SK-N-SH (cell line): ENCODE results near the gene MECP2. TPM values are rescaled to one million over a fixed set of nuclear protein-coding genes. Genes with fewer than 3 reads are reported as not detected.

Experiments
- CTCF ChIA-PET: fragments of 300-600, 350-600 bp; formaldehyde crosslinking; extraction: SDS; loops from one replicate; lab custom pipeline; 2021; lab: Yijun Ruan, JAX
- POLR2A ChIA-PET: fragments of 350-600 bp; sonication (Branson Sonifier 250); formaldehyde crosslinking; extraction: SDS; loops from one replicate; lab custom pipeline; 2020; ENCODE audit warnings: antibody characterized with exemption, inconsistent platforms; lab: Yijun Ruan, JAX
- DNase-seq: peaks from one replicate; pipeline ENCODE4 v3.0.0; 2012
- H2AFZ ChIP-seq: fragments of 200-600 bp; sonication (generic); 2 replicates; pipeline ENCODE4 v1.8.1; 2016; ENCODE audit warnings: antibody characterized with exemption, mild to moderate bottlenecking, low read depth
- H3F3A ChIP-seq: fragments of 200-600 bp; sonication (generic); replicated peaks from 2 replicates; pipeline ENCODE3; 2016; ENCODE audit warnings: antibody characterized with exemption, mild to moderate bottlenecking; ENCODE audit not compliant: insufficient read depth
- H3K27ac ChIP-seq, 2 experiments: fragments of 200-500 bp in 1 of 2; fragments of 200-600 bp in 1 of 2; sonication (Bioruptor generic) in 1 of 2; sonication (generic), shearing (Covaris generic) in 1 of 2; 2 replicates each; pipeline versions ENCODE4 v1.5.1 to v1.6.1; 2014 to 2016; ENCODE audit warnings: low read depth in 2 of 2, inconsistent platforms in 1 of 2, low read length in 1 of 2, mild to moderate bottlenecking in 1 of 2, mixed read lengths in 1 of 2
- H3K27me3 ChIP-seq: fragments of 200-600 bp; sonication (generic), shearing (Covaris generic); 2 replicates; pipeline ENCODE4 v1.6.1; 2016; ENCODE audit warnings: mixed run types; ENCODE audit not compliant: insufficient read depth
- H3K36me3 ChIP-seq, 2 experiments: fragments of 200-500 bp in 1 of 2; fragments of 200-600 bp in 1 of 2; sonication (Bioruptor generic) in 1 of 2; sonication (generic) in 1 of 2; replicated peaks in 1 of 2; 2 replicates each; pipeline versions ENCODE3 to v1.5.1; 2014 to 2016; ENCODE audit warnings: low read length in 1 of 2, mild to moderate bottlenecking in 1 of 2; ENCODE audit not compliant: insufficient read depth in 2 of 2, control insufficient read depth in 1 of 2
- H3K4me1 ChIP-seq, 2 experiments: fragments of 200-500 bp in 1 of 2; fragments of 200-600 bp in 1 of 2; sonication (Bioruptor generic) in 1 of 2; sonication (generic), shearing (Covaris generic) in 1 of 2; 2 replicates each; pipeline versions ENCODE4 v1.5.1 to v1.6.1; 2014 to 2016; ENCODE audit warnings: low read depth in 1 of 2, low read length in 1 of 2, mixed run types in 1 of 2; ENCODE audit not compliant: insufficient read depth in 2 of 2, control insufficient read depth in 1 of 2
- H3K4me2 ChIP-seq: fragments of 200-600 bp; sonication (generic), shearing (Covaris generic); 2 replicates; pipeline ENCODE4 v1.6.1; 2017; ENCODE audit warnings: mixed run types
- H3K4me3 ChIP-seq, 2 experiments: fragments of 200-500 bp in 1 of 2; fragments of 200-600 bp in 1 of 2; sonication (Bioruptor generic) in 1 of 2; sonication (generic), shearing (Covaris generic) in 1 of 2; 2 replicates each; pipeline versions ENCODE4 v1.5.1 to v1.8.1; 2014 to 2016; ENCODE audit warnings: low read depth in 2 of 2, inconsistent platforms in 1 of 2, low read length in 1 of 2, mild to moderate bottlenecking in 1 of 2, mixed read lengths in 1 of 2, moderate library complexity in 1 of 2
- H3K79me2 ChIP-seq: fragments of 200-600 bp; sonication (generic); 2 replicates; pipeline ENCODE4 v1.8.1; 2017; ENCODE audit warnings: mild to moderate bottlenecking; ENCODE audit not compliant: insufficient read depth
- H3K9ac ChIP-seq: fragments of 200-600 bp; sonication (generic); 2 replicates; pipeline ENCODE4 v1.6.1; 2017; ENCODE audit warnings: mixed run types
- H3K9me2 ChIP-seq: fragments of 200-600 bp; sonication (generic); 2 replicates; pipeline ENCODE4 v1.6.1; 2017; ENCODE audit warnings: mixed run types
- H3K9me3 ChIP-seq: fragments of 200-600 bp; sonication (generic); 2 replicates; pipeline ENCODE4 v1.6.1; 2017; ENCODE audit warnings: mixed run types, mild to moderate bottlenecking, moderate library complexity
- H4K20me1 ChIP-seq: fragments of 200-600 bp; sonication (generic); 2 replicates; pipeline ENCODE4 v1.6.1; 2017; ENCODE audit warnings: mild to moderate bottlenecking, mixed run types; ENCODE audit not compliant: insufficient read depth
- FOXJ3 ChIP-seq: sonication (generic); formaldehyde crosslinking; IDR thresholded peaks from 2 replicates; pipeline ENCODE4 v1.5.1; 2020; ENCODE audit warnings: mild to moderate bottlenecking, missing genetic modification reagents
- FOXM1 ChIP-seq: IDR thresholded peaks from 2 replicates; pipeline ENCODE4 v1.4.0; 2012; ENCODE audit warnings: low read depth, mild to moderate bottlenecking
- GABPA ChIP-seq: IDR thresholded peaks from 2 replicates; pipeline ENCODE4 v1.4.0; 2012; ENCODE audit warnings: low read depth, mild to moderate bottlenecking
- IRF3 ChIP-seq: fragments of 150-350 bp; IDR thresholded peaks from 2 replicates; pipeline ENCODE4 v1.6.1; 2016; ENCODE audit warnings: mild to moderate bottlenecking, low read depth, low read length
- MAX ChIP-seq: IDR thresholded peaks from 2 replicates; pipeline ENCODE4 v1.4.0; 2012; ENCODE audit warnings: low read depth
- MEF2A ChIP-seq: IDR thresholded peaks from 2 replicates; pipeline ENCODE4 v1.4.0; 2012; ENCODE audit warnings: low read depth, borderline replicate concordance
- NFIC ChIP-seq: IDR thresholded peaks from 2 replicates; pipeline ENCODE4 v1.4.0; 2012; ENCODE audit warnings: borderline replicate concordance
- NRF1 ChIP-seq: IDR thresholded peaks from 2 replicates; pipeline ENCODE4 v1.6.1; 2012; ENCODE audit warnings: low read depth, mild to moderate bottlenecking, low read length
- POLR2AphosphoS5 ChIP-seq: IDR thresholded peaks from 2 replicates; pipeline ENCODE4 v1.6.1; 2012; ENCODE audit warnings: low read depth, low read length
- RAD21 ChIP-seq: IDR thresholded peaks from 2 replicates; pipeline ENCODE4 v1.6.1; 2012; ENCODE audit warnings: mild to moderate bottlenecking, low read length
- RCOR1 ChIP-seq: fragments of 150-350 bp; IDR thresholded peaks from 2 replicates; pipeline ENCODE4 v1.6.1; 2017; ENCODE audit warnings: antibody characterized with exemption, low read length
- RFX5 ChIP-seq: IDR thresholded peaks from 2 replicates; pipeline ENCODE4 v1.6.1; 2012; ENCODE audit warnings: mild to moderate bottlenecking, improper control_type of control experiment, low read length
- RXRA ChIP-seq: IDR thresholded peaks from 2 replicates; pipeline ENCODE4 v1.4.0; 2012; ENCODE audit warnings: low read depth, mild to moderate bottlenecking, borderline replicate concordance
- SIN3A ChIP-seq: IDR thresholded peaks from 2 replicates; pipeline ENCODE4 v1.6.1; 2012; ENCODE audit warnings: low read depth, mild to moderate bottlenecking, low read length, moderate library complexity, borderline replicate concordance
- SMC3 ChIP-seq: IDR thresholded peaks from 2 replicates; pipeline ENCODE4 v1.6.1; 2012; ENCODE audit warnings: low read depth, low read length, improper control_type of control experiment
- TAF1 ChIP-seq: IDR thresholded peaks from 2 replicates; pipeline ENCODE4 v1.6.1; 2012; ENCODE audit warnings: low read depth, mild to moderate bottlenecking, low read length, moderate library complexity, borderline replicate concordance
- USF2 ChIP-seq: fragments of 150-350 bp; IDR thresholded peaks from 2 replicates; pipeline ENCODE4 v1.6.1; 2017; ENCODE audit warnings: antibody characterized with exemption, low read length, low read depth, borderline replicate concordance
- WGBS: methylation state at CpG from one replicate; pipeline ENCODE4 v1.1.6; 2017; ENCODE audit warnings: low lambda C conversion rate; 5-methylcytosine and 5-hydroxymethylcytosine counted together
- polyA plus RNA-seq, 3 experiments: library from polyadenylated mRNA; depleted of rRNA; stranded (reverse); fragments of >200 nt; gene quantifications; 2 replicates each; pipeline ENCODE4 v1.2.3, GENCODE V29; 2012
- TF ChIP-seq, protein P1 (sequence below): IDR thresholded peaks from 2 replicates; pipeline ENCODE4 v1.4.0; 2012; ENCODE audit warnings: low read depth, borderline replicate concordance
- TF ChIP-seq, protein P2 (sequence below): IDR thresholded peaks from 2 replicates; pipeline ENCODE4 v1.6.1; 2012; ENCODE audit warnings: mild to moderate bottlenecking, low read depth, low read length, moderate library complexity

MECP2 gene
- polyA plus RNA-seq, 1 of the 3 experiments (the other 2 are of a cell fraction), result 8.2 TPM

GRCh38 chrX:154117566-154117965, 20.0 kb upstream of the MECP2 start:
- no peaks in the 10 kb centered on the region for H3F3A ChIP-seq
- no peak overlapping the region for H3K27ac ChIP-seq
- CTCF ChIA-PET, result interaction anchor here (0.9 kb wide), 1 partner anchor 20 kb away, joined by 4 read pairs; no protein-coding TSS in a partner anchor
- TF ChIP-seq MAX, result no peak
- TF ChIP-seq RAD21, result no peak
- TF ChIP-seq SMC3, result no peak
- no peak for TF ChIP-seq SIN3A
- no peak for TF ChIP-seq POLR2AphosphoS5
- peaks cover 24% of the 10 kb centered on the region; the same call in 1 of the 2 replicates for H3K27me3 ChIP-seq
- no peak for DNase-seq
- H2AFZ ChIP-seq, result no peak overlapping the region
- no peaks in the 10 kb centered on the region for H4K20me1 ChIP-seq
- H3K4me3 ChIP-seq, result no peak overlapping the region
- no peak overlapping the region for H3K9ac ChIP-seq
- no peak overlapping the region for H3K4me2 ChIP-seq
- POLR2A ChIA-PET, result no interaction called here
- WGBS, result 55% methylated on average over 6 of the region's 6 CpGs
- no peaks in the 10 kb centered on the region; the same call in 1 of the 2 replicates for H3K9me3 ChIP-seq
- no peaks in the 10 kb centered on the region for H3K36me3 ChIP-seq
- peaks cover 0 to 8% of the 10 kb centered on the region in 2 experiments; a peak in 1 of 4 replicates for H3K4me1 ChIP-seq
- no peaks in the 10 kb centered on the region for H3K9me2 ChIP-seq
- H3K79me2 ChIP-seq, result no peaks in the 10 kb centered on the region

DNA sequence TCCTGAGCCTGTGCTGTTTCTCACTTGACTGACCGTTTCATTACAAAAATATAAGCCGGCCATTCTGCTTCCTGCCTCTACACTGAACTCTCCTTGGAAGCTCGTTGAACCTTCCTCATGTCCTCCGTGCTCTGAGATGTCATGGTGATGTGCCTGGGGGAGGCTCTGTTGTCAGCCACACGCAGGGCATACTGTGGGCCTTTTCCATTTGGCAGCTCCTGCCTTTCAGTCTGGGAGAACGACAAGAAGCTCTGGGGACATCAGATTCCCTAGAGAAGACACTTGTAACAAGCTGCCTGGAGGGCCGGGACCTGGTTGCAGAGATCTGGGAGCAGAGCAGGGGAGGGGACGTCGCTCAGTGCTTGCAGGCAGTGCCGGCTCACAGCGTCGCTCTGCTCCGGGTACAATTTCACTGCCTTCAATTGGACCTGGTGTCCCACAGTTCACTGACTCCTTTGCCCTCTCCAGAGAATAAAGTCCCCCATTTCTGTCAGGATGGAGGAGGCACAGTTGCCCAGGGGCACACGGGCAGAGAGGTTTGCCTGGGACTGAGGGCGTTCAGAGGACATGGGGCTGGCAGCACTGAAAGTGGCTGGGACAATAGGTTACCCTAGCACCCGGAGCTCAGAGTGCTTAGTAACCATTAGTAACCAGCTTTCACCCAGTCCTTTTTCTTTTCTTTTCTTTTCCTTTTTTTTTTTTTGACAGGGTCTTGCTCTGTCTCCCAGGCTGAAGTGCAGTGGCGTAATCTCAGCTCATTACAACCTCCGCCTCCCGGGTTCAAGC, 19.1 kb upstream of the MECP2 start:
- no peak overlapping the region for H3K4me3 ChIP-seq
- no peaks in the 10 kb centered on the region; the same call in 1 of the 2 replicates for H3K9me3 ChIP-seq
- no peak overlapping the region for H3K4me2 ChIP-seq
- no peaks in the 10 kb centered on the region for H3K36me3 ChIP-seq
- no peak overlapping the region for H3K9ac ChIP-seq
- CTCF ChIA-PET, result no interaction called here
- POLR2A ChIA-PET, result interaction anchor here (1.4 kb wide), 1 partner anchor 19 kb away, joined by 3 read pairs; the partner anchor contains the start of gene MECP2
- WGBS, result 42% methylated on average over 17 of the region's 19 CpGs
- no peaks in the 10 kb centered on the region for H3K9me2 ChIP-seq
- H3K27ac ChIP-seq, result no peak overlapping the region
- H2AFZ ChIP-seq, result no peak overlapping the region
- no peak for DNase-seq
- no peaks in the 10 kb centered on the region for H3F3A ChIP-seq
- H3K27me3 ChIP-seq, result peaks cover 24% of the 10 kb centered on the region; the same call in 1 of the 2 replicates
- H3K79me2 ChIP-seq, result no peaks in the 10 kb centered on the region
- no peaks in the 10 kb centered on the region for H4K20me1 ChIP-seq
- H3K4me1 ChIP-seq, result peaks cover 0 to 8% of the 10 kb centered on the region in 2 experiments; a peak in 1 of 4 replicates
- TF ChIP-seq FOXM1, result no peak
- TF ChIP-seq GABPA, result no peak
- TF ChIP-seq, protein P1, sequence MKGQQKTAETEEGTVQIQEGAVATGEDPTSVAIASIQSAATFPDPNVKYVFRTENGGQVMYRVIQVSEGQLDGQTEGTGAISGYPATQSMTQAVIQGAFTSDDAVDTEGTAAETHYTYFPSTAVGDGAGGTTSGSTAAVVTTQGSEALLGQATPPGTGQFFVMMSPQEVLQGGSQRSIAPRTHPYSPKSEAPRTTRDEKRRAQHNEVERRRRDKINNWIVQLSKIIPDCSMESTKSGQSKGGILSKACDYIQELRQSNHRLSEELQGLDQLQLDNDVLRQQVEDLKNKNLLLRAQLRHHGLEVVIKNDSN, result no peak
- no peak for TF ChIP-seq USF2
- TF ChIP-seq NFIC, result no peak
- no peak for TF ChIP-seq NRF1
- TF ChIP-seq RFX5, result no peak
- TF ChIP-seq IRF3, result no peak
- TF ChIP-seq, protein P2, sequence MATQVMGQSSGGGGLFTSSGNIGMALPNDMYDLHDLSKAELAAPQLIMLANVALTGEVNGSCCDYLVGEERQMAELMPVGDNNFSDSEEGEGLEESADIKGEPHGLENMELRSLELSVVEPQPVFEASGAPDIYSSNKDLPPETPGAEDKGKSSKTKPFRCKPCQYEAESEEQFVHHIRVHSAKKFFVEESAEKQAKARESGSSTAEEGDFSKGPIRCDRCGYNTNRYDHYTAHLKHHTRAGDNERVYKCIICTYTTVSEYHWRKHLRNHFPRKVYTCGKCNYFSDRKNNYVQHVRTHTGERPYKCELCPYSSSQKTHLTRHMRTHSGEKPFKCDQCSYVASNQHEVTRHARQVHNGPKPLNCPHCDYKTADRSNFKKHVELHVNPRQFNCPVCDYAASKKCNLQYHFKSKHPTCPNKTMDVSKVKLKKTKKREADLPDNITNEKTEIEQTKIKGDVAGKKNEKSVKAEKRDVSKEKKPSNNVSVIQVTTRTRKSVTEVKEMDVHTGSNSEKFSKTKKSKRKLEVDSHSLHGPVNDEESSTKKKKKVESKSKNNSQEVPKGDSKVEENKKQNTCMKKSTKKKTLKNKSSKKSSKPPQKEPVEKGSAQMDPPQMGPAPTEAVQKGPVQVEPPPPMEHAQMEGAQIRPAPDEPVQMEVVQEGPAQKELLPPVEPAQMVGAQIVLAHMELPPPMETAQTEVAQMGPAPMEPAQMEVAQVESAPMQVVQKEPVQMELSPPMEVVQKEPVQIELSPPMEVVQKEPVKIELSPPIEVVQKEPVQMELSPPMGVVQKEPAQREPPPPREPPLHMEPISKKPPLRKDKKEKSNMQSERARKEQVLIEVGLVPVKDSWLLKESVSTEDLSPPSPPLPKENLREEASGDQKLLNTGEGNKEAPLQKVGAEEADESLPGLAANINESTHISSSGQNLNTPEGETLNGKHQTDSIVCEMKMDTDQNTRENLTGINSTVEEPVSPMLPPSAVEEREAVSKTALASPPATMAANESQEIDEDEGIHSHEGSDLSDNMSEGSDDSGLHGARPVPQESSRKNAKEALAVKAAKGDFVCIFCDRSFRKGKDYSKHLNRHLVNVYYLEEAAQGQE, result no peak
- TF ChIP-seq MEF2A, result no peak
- no peak for TF ChIP-seq TAF1
- TF ChIP-seq RCOR1, result no peak
- TF ChIP-seq FOXJ3 (CRISPR knock-in tag), result no peak
- TF ChIP-seq RXRA, result no peak
